Transverse colon (tissue), 4 donors: ENCODE measurements around the gene NDUFS7. TPM values are rescaled to one million over a fixed set of nuclear protein-coding genes. Genes with fewer than 3 reads are reported as not detected.
A peak's percentile ranks its signal among the peaks of the same experiment; 100 is the strongest.

Experiments used
- DNase-seq: peaks from one replicate; pipeline ENCODE4 v3.0.0-alpha.2; 2019
- H3K27ac ChIP-seq, 4 donors: fragments of 200-600 bp; sonication (generic); 2 replicates each; pipeline ENCODE4 v1.5.1; 2016 to 2018; ENCODE audit warnings: inconsistent platforms in 4 of 4
- H3K27me3 ChIP-seq: fragments of 200-600 bp; sonication (generic); 2 replicates; pipeline ENCODE4 v1.5.1; 2017; ENCODE audit warnings: inconsistent platforms
- H3K36me3 ChIP-seq, 4 donors: fragments of 200-600 bp; sonication (generic); 2 replicates each; pipeline ENCODE4 v1.5.1; 2017 to 2019; ENCODE audit warnings: inconsistent platforms in 4 of 4
- H3K4me1 ChIP-seq, 4 donors: fragments of 200-600 bp; sonication (generic); 2 replicates each; pipeline ENCODE4 v1.5.1; 2017 to 2020; ENCODE audit warnings: inconsistent platforms in 4 of 4
- H3K4me3 ChIP-seq, 4 donors: fragments of 200-600 bp; sonication (generic); 1 replicate in 1 of 4; 2 replicates in 3 of 4; pipeline versions ENCODE4 v1.5.1 to v1.6.1; 2017 to 2019; ENCODE audit warnings: inconsistent platforms in 4 of 4
- H3K9me3 ChIP-seq, 2 donors: fragments of 200-600 bp; sonication (generic); 2 replicates each; pipeline ENCODE4 v1.5.1; 2017 to 2019; ENCODE audit warnings: inconsistent platforms in 2 of 2
- EP300 ChIP-seq: sonication (generic); formaldehyde crosslinking; IDR thresholded peaks from one replicate; pipeline ENCODE4 v1.6.1; 2017; ENCODE audit warnings: antibody characterized with exemption, low read depth
- POLR2A ChIP-seq: fragments of 450-650 bp; IDR thresholded peaks from one replicate; pipeline ENCODE4 v1.6.1; 2016; ENCODE audit warnings: antibody characterized with exemption, mild to moderate bottlenecking, moderate library complexity
- POLR2AphosphoS5 ChIP-seq, 3 donors: sonication (generic); formaldehyde crosslinking; IDR thresholded peaks; one replicate each; pipeline ENCODE4 v1.6.1; 2016; ENCODE audit warnings: antibody characterized with exemption in 3 of 3
- WGBS, 2 donors: methylation state at CpG; one replicate each; pipeline ENCODE4 v1.1.5; 2018; ENCODE audit warnings: low coverage in 1 of 2; 5-methylcytosine and 5-hydroxymethylcytosine counted together
- in situ Hi-C, 4 donors: fragments of 200-750 bp; cut with MboI; loops; one replicate each; pipeline versions ENCODE4 v1.15.0 to v1.15.1; 2017; ENCODE audit warnings: low sequenced_read_pairs in 3 of 4, low pct_ligation_motif_present in 1 of 4, low pct_unique_long_range_greater_than_20kb in 1 of 4
- intact Hi-C: fragments of 100-400 bp; cut with DNase I; formaldehyde crosslinking; loops from one replicate; pipeline ENCODE4 v1.15.1; 2023; ENCODE audit warnings: low total_unique reads
- total RNA-seq, 4 donors: library from RNA; depleted of rRNA; stranded (reverse); fragments of >200 nt; gene quantifications; one replicate each; pipeline ENCODE4 v1.1.0, GENCODE V29; 2016
- TF ChIP-seq, protein P1 (sequence below), 5 experiments: fragments of 200-600 bp in 3 of 5; fragments of 450-650 bp in 2 of 5; sonication (generic) in 3 of 5; IDR thresholded peaks; 1 replicate in 2 of 5; 2 replicates in 3 of 5; pipeline ENCODE4 v1.5.1; 2016 to 2017; ENCODE audit warnings: antibody characterized with exemption in 5 of 5, inconsistent platforms in 3 of 5, mild to moderate bottlenecking in 2 of 5, moderate library complexity in 1 of 5

The NDUFS7 gene
- total RNA-seq: 100 to 1,000 TPM in 3 of 4 donors, 10 to 100 TPM in 1; 32.2 to 196 (median 156) TPM

DNA sequence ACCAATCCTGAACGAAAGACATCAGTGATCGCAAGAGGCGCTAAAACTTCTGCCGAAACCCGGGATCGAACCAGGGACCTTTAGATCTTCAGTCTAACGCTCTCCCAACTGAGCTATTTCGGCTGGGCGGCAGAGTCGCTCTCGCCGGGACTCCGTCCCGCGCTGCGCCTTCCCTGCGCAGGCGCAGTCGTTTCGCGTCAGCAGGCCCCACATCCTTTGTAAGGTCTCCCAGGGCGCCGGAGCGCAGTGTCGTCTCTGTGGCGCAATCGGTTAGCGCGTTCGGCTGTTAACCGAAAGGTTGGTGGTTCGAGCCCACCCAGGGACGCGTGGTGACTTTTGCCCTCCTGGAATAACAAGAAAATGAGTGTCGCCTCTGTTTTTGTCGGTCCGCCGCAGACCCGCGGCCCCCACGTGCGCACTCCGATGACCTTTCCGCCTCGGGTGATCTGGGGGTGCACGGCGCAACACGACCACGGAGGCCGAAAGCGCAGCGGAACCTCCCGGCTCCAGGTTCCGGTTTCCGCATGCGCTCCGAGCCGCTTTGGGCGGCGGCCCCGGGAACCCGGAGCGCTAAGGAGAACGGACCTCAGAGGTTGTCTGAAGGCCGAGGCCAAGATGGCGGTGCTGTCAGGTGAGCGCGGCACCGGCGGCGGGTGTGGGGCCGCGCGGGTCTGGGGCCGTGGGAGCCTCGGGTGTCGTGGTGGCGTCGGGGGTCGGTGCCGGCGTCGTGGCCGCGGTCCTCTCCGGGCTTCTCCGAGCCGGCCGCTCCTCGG is at the start of gene NDUFS7:
TSS of gene NDUFS7 (plus strand) at position 596 of the 773 bp plus-strand sequence. CDS start at position 616, 20 bp downstream.
- TF ChIP-seq POLR2A (peak; percentile 83), EP300 (peak; percentile 6), POLR2AphosphoS5 (IDR thresholded peaks at IDR 0.05) (peak; percentile 70 to 86 (median 83))
- TF ChIP-seq, protein P1, sequence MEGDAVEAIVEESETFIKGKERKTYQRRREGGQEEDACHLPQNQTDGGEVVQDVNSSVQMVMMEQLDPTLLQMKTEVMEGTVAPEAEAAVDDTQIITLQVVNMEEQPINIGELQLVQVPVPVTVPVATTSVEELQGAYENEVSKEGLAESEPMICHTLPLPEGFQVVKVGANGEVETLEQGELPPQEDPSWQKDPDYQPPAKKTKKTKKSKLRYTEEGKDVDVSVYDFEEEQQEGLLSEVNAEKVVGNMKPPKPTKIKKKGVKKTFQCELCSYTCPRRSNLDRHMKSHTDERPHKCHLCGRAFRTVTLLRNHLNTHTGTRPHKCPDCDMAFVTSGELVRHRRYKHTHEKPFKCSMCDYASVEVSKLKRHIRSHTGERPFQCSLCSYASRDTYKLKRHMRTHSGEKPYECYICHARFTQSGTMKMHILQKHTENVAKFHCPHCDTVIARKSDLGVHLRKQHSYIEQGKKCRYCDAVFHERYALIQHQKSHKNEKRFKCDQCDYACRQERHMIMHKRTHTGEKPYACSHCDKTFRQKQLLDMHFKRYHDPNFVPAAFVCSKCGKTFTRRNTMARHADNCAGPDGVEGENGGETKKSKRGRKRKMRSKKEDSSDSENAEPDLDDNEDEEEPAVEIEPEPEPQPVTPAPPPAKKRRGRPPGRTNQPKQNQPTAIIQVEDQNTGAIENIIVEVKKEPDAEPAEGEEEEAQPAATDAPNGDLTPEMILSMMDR (IDR thresholded peaks at IDR 0.05): peak; percentile 12 to 76 (median 22)
- WGBS, 2 donors: 0% methylated on average over 71 of the region's 90 CpGs; no CpG with 5 or more reads in 1 of the 2 donors
- intact Hi-C loops (no loop called here), in situ Hi-C loops (loop anchor here in 2 of 4 donors (25.0 kb wide), 1 partner anchor 96 kb away; the partner anchor contains the start of genes EFNA2 (in 2 of the 2) and FAM174C (in 2 of the 2))
- DNase-seq: peak; percentile 91
- Histone ChIP-seq H3K36me3 (no peaks in the 10 kb centered on the region), H3K9me3 (no peaks in the 10 kb centered on the region), H3K27ac (peak within 1 kb of the TSS; percentile 93 to 98 (median 94)), H3K27me3 (no peaks in the 10 kb centered on the region), H3K4me1 (peaks cover 15 to 24% (median 16%) of the 10 kb centered on the region in 4 donors), H3K4me3 (peak within 1 kb of the TSS; percentile 93 to 98 (median 98))

DNA sequence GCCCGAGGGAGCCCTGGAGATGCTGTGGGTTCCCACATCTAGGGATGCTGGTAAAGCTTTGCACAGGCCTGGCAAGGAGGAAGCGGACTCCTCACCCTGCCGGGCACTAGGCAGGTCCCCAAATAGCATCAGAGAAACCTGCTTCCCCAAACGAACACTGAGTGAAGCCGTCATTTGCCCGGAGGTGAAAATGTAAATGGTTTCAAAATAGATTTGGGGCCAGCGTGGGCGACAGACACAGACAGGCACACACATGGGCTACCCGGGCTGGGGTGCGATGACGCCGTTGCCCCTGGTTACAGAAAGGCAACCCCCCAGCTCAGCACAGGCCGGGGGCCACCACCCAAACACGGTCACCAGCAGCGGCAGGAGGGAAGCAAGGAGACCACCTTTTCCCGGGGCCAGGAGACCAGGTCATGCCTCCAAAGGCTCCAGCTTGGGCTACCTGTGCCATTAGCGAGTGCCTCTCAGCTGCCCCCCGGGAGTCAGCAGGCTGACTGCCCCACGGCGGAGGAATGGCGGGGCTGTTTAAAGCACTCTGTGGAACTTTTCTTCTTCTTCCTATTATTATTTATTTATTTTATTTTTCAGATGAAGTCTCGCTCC is 47.5 kb upstream of the NDUFS7 start:
- DNase-seq: no peak

DNA sequence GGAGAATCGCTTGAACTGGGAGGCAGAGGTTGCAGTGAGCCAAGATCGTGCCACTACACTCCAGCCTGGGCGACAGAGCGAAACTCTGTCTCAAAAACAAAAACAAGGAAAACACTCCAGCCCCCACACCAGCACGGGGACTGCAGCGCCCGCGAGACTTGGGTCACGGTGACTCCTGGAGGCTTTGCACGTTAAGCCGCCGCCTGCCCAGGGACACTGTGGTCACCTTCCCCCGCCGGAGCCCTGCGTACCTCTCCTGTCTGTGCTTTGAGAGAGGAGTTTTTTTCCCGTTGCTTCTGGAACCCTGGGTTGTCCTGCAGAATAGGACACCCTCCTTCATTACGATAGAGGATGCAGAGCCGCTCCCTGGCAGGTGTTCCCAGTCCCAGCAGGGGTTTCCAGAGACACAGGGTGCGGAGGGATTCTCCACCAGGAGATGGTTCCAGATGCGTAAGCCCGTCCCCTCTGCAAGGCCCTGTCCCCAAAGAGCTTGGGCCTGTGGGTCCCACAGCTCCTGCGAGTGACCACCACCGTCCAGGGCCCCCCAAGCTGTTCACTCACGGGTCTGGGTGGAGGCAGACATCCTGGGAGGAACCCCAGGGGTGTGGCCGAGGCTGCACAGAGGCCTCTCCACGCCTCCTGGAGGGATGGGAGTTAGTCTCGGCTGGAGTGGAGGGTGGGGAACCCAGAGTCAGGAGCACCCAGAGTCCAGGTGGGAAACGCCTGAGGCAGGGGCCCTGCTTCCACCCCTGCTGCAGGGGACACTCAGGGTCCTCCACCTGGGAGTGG is 42.8 kb upstream of the NDUFS7 start:
- no peak for TF ChIP-seq POLR2AphosphoS5 (IDR thresholded peaks at IDR 0.05)
- TF ChIP-seq POLR2A: no peak
- no peak for TF ChIP-seq EP300
- TF ChIP-seq, protein P1 (IDR thresholded peaks at IDR 0.05): no peak
- Histone ChIP-seq H3K27me3 (peaks cover 12% of the 10 kb centered on the region), H3K4me1 (no peaks in the 10 kb centered on the region), H3K4me3 (no peak overlapping the region), H3K9me3 (no peaks in the 10 kb centered on the region), H3K36me3 (no peaks in the 10 kb centered on the region), H3K27ac (no peak overlapping the region)
- DNase-seq: no peak
- intact Hi-C loops (no loop called here), in situ Hi-C loops (no loop called here)
- WGBS, 2 donors: 74% methylated on average over 28 of the region's 28 CpGs; no CpG with 5 or more reads in 1 of the 2 donors

More for the DNA sequence above, 47.5 kb upstream of the NDUFS7 start:
- H3K9me3 ChIP-seq: no peaks in the 10 kb centered on the region
- H3K27ac ChIP-seq: no peak overlapping the region
- H3K4me3 ChIP-seq: no peak overlapping the region
- WGBS, 2 donors: 84% methylated on average over 22 of the region's 22 CpGs; no CpG with 5 or more reads in 1 of the 2 donors
- intact Hi-C loops (no loop called here), in situ Hi-C loops (no loop called here)
- H3K36me3 ChIP-seq: no peaks in the 10 kb centered on the region
- peaks cover 17% of the 10 kb centered on the region for H3K27me3 ChIP-seq
- H3K4me1 ChIP-seq: no peaks in the 10 kb centered on the region
- TF ChIP-seq POLR2AphosphoS5 (IDR thresholded peaks at IDR 0.05): no peak
- TF ChIP-seq EP300: no peak
- TF ChIP-seq, protein P1 (IDR thresholded peaks at IDR 0.05): no peak
- TF ChIP-seq POLR2A: no peak

DNA sequence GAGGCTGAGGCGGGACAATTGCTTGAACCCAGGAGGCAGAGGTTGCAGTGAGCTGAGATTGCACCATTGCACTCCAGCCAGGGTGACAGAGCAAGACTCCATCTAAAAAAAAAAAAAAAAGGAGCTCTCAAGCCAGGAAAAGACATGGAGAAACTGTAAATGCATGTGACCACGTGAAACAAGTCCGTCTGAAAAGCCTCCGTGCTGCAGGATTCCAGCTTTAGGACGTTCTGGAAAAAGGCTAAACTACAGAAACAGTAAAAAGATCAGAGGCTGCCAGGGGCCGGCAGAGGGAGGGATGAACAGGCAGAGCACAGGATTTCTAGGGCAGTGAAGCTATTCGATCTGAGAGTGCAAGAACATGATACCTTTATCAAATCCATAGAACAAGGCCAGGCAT is 40.7 kb upstream of the NDUFS7 start:
- H3K4me3 ChIP-seq: no peak overlapping the region
- peaks cover 12% of the 10 kb centered on the region for H3K27me3 ChIP-seq
- in situ Hi-C loops (no loop called here), intact Hi-C loops (no loop called here)
- no peaks in the 10 kb centered on the region for H3K4me1 ChIP-seq
- DNase-seq: no peak
- WGBS, 2 donors: 16 to 54% methylated on average over 5 to 7 of the region's 7 CpGs
- no peak for TF ChIP-seq POLR2A
- no peak for TF ChIP-seq POLR2AphosphoS5 (IDR thresholded peaks at IDR 0.05)
- TF ChIP-seq, protein P1 (IDR thresholded peaks at IDR 0.05): no peak
- TF ChIP-seq EP300: no peak
- no peaks in the 10 kb centered on the region for H3K9me3 ChIP-seq
- no peak overlapping the region for H3K27ac ChIP-seq
- no peaks in the 10 kb centered on the region for H3K36me3 ChIP-seq
